ENCODE measurements around the gene S100A8. TPM values are rescaled to one million over a fixed set of nuclear protein-coding genes. Genes with fewer than 3 reads are reported as not detected.

The S100A8 gene
- total RNA-seq, 4 donors from 2014 or later = 50.4 to 402 (median 59.6) TPM

GRCh38 chr1:153395776-153396175, 4.9 kb upstream of the S100A8 start:
- no peak for DNase-seq (ENCODE audit: low spot score)
- TF ChIP-seq CTCF (IDR thresholded peaks at IDR 0.05) = no peak

GRCh38 chr1:153395136-153395685, 4.3 kb upstream of the S100A8 start:
- DNase-seq (ENCODE audit: low spot score) = no peak
- TF ChIP-seq CTCF (IDR thresholded peaks at IDR 0.05) = no peak
- no peak for ATAC-seq (ENCODE audit: low FRiP score)

More at GRCh38 chr1:153395776-153396175, 4.9 kb upstream of the S100A8 start:
- no peak for ATAC-seq (ENCODE audit: low FRiP score)

- no peak for DNase-seq (ENCODE audit: low spot score)
- no peak for TF ChIP-seq CTCF (IDR thresholded peaks at IDR 0.05)
- ATAC-seq (ENCODE audit: low FRiP score) = no peak
These were observed 3.5 kb upstream of the S100A8 start for GRCh38 chr1:153394391-153394790.

- no peak for TF ChIP-seq CTCF (IDR thresholded peaks at IDR 0.05)
- DNase-seq (ENCODE audit: low spot score) (no peak), ATAC-seq (ENCODE audit: low FRiP score) (no peak)
These were observed 3.1 kb upstream of the S100A8 start for GRCh38 chr1:153393926-153394325.

- ATAC-seq (ENCODE audit: low FRiP score) (no peak), DNase-seq (ENCODE audit: low spot score) (no peak)
- no peak for TF ChIP-seq CTCF (IDR thresholded peaks at IDR 0.05)
These were observed 1.9 kb upstream of the S100A8 start for GRCh38 chr1:153392822-153393221.

- ATAC-seq (ENCODE audit: low FRiP score) (no peak), DNase-seq (ENCODE audit: low spot score) (no peak)
- no peak for TF ChIP-seq CTCF (IDR thresholded peaks at IDR 0.05)
These were observed 1.4 kb upstream of the S100A8 start for GRCh38 chr1:153392258-153392657.
